Measurements from ENCODE around the gene NTM. TPM values are rescaled to one million over a fixed set of nuclear protein-coding genes. Genes with fewer than 3 reads are reported as not detected.

The NTM gene
- total and polyA plus RNA-seq, 9 donors = 0.16 to 8.5 (median 0.55) TPM; not detected in 3

DNA sequence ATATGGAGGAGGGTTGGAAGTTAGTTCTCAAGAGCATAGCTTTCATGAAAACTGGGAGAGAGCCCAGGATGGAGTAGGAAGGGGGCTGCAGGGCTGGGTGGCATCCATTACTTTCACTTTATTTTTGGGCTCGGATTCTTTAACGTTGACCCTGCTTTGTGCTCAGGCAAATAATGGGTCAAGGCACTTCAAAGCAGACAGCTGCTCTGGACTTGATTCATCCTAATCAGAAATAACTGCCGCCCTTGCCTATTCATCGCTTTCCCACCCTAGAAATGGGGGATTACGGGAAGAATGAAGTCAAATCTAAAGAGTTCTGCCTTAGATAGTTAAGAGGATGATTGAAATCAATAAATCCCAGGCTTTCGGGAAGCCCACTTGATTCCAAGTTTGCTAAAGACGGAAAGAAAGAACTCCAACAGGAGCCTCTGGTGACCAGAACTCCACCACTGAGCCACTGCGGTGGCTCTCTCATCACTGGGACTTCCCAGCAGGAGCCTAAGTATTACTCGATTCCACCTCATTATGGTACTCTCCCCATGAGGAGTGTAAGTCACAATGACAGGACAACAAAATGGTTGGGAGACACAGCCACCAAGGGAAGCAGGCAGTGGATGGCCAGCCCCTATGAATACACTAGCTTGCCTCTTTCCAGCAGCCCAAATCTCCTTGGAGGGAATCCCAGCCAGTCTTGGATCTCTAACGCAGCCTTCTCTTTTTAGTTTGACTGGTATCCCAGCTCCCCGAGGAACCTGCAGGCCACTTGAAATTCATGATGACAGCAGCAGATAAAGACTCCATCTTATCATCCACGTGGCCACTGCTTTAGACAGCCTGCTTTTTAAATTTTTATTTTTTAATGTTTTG lies 815.5 kb downstream of the NTM start:
- Histone ChIP-seq H3K4me1 (ENCODE audit: insufficient read depth) (no peaks in the 10 kb centered on the region), H3K36me3 (no peaks in the 10 kb centered on the region)
- intact Hi-C loops (cut with DNase I) = no loop called here

DNA sequence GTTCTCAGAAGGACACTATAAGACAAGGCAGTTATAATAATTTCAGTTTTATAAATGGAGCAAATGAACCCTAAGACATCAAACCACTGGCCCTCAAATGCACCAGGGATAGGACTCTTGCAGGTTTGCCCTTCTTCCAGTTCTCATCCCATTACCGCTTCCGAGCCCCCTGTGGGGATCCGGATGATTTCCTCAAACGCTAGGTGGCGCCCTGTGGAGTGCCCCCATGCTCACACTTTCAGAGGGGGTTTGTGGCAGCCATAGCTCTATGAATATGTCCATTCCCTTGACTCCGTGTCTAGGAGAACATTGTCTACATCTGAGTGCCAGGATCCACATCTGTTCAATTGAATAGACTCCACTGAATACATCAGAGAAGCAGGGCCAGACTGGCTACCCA lies 816.3 kb downstream of the NTM start:
- intact Hi-C loops (cut with DNase I) = no loop called here
- Histone ChIP-seq H3K9me3 (peaks cover 0 to 3% of the 10 kb centered on the region in 2 donors), H3K36me3 (no peaks in the 10 kb centered on the region), H3K27me3 (no peaks in the 10 kb centered on the region), H3K4me1 (ENCODE audit: insufficient read depth) (no peaks in the 10 kb centered on the region), H3K27ac (no peak overlapping the region), H3K4me3 (no peak overlapping the region)
- no peak for DNase-seq
- TF ChIP-seq POLR2A (IDR thresholded peaks at IDR 0.05) (no peak), EP300 (IDR thresholded peaks at IDR 0.05) (no peak)
- TF ChIP-seq, protein P1, sequence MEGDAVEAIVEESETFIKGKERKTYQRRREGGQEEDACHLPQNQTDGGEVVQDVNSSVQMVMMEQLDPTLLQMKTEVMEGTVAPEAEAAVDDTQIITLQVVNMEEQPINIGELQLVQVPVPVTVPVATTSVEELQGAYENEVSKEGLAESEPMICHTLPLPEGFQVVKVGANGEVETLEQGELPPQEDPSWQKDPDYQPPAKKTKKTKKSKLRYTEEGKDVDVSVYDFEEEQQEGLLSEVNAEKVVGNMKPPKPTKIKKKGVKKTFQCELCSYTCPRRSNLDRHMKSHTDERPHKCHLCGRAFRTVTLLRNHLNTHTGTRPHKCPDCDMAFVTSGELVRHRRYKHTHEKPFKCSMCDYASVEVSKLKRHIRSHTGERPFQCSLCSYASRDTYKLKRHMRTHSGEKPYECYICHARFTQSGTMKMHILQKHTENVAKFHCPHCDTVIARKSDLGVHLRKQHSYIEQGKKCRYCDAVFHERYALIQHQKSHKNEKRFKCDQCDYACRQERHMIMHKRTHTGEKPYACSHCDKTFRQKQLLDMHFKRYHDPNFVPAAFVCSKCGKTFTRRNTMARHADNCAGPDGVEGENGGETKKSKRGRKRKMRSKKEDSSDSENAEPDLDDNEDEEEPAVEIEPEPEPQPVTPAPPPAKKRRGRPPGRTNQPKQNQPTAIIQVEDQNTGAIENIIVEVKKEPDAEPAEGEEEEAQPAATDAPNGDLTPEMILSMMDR (IDR thresholded peaks at IDR 0.05) = no peak
- WGBS, 3 donors = 64 to 68% (median 65%) methylated on average over 6 of the region's 6 CpGs

More for the DNA sequence above, 815.5 kb downstream of the NTM start:
- WGBS, 3 donors = 69 to 77% (median 74%) methylated on average over 12 of the region's 12 CpGs
- H3K27ac ChIP-seq = no peak overlapping the region
- no peaks in the 10 kb centered on the region for H3K27me3 ChIP-seq
- H3K4me3 ChIP-seq = no peak overlapping the region
- TF ChIP-seq POLR2A (IDR thresholded peaks at IDR 0.05) = no peak
- TF ChIP-seq, protein P1 (IDR thresholded peaks at IDR 0.05) = no peak
- no peak for TF ChIP-seq EP300 (IDR thresholded peaks at IDR 0.05)
- peaks cover 0 to 3% of the 10 kb centered on the region in 2 donors for H3K9me3 ChIP-seq
- DNase-seq = no peak

DNA sequence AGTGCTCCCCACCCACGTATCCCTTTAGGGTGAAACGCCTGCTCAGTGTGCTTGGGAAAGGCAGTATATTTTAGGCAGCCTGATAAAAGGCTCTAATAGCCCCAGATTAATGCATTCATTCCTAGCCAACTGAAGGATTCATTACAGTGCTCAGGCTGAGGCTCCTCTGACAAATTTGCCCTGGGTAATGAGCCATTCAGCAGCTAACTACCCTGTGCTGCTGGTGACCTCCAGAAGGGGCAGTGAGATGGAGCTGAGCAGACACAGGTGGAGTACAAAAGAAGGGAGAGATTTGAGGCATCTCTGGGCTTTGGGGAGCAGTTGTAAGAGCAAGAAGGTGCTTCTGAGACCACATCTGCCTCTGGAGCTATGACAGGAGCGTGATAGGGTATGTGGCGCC lies 817.0 kb downstream of the NTM start:
- TF ChIP-seq, protein P1 (IDR thresholded peaks at IDR 0.05) = no peak
- TF ChIP-seq POLR2A (IDR thresholded peaks at IDR 0.05) (no peak), EP300 (IDR thresholded peaks at IDR 0.05) (no peak)
- Histone ChIP-seq H3K27me3 (no peaks in the 10 kb centered on the region), H3K36me3 (no peaks in the 10 kb centered on the region), H3K27ac (no peak overlapping the region), H3K9me3 (peaks cover 0 to 3% of the 10 kb centered on the region in 2 donors), H3K4me3 (no peak overlapping the region), H3K4me1 (ENCODE audit: insufficient read depth) (no peaks in the 10 kb centered on the region)
- WGBS, 3 donors = 61 to 65% (median 62%) methylated on average over 4 of the region's 4 CpGs
- intact Hi-C loops (cut with DNase I) = no loop called here
- DNase-seq = no peak

DNA sequence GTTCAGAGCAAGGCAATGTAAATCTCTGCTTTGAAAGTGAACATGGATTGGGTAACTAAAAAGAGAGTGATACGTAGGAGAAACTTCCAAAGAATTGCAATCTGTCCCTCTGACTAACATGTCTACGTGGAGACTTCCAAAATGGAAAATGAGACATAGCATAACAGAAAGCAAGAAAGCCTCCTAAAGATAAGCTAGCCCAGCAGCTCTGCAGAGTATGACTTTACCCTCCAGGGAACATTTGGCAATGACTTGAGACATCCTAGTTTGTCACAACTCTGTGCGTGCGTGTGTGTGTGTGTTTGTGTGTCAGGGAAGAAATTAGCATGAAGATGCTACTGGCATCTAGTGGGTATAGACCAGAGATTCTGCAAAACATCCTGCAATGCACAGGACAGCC lies 817.4 kb downstream of the NTM start:
- 79 to 87% (median 84%) methylated on average over 4 of the region's 4 CpGs for WGBS, 3 donors
- H3K9me3 ChIP-seq = peaks cover 0 to 3% of the 10 kb centered on the region in 2 donors
- H3K27me3 ChIP-seq = no peaks in the 10 kb centered on the region
- DNase-seq = no peak
- H3K4me3 ChIP-seq = no peak overlapping the region
- no peak for TF ChIP-seq POLR2A (IDR thresholded peaks at IDR 0.05)
- no peak for TF ChIP-seq EP300 (IDR thresholded peaks at IDR 0.05)
- TF ChIP-seq, protein P1 (IDR thresholded peaks at IDR 0.05) = no peak
- no peak overlapping the region for H3K27ac ChIP-seq
- intact Hi-C loops (cut with DNase I) = no loop called here
- H3K4me1 ChIP-seq (ENCODE audit: insufficient read depth) = no peaks in the 10 kb centered on the region
- H3K36me3 ChIP-seq = no peaks in the 10 kb centered on the region
